BJ (cell line): Measurements from ENCODE around the gene MBLAC1. TPM values are rescaled to one million over a fixed set of nuclear protein-coding genes. Genes with fewer than 3 reads are reported as not detected.

Experiments
- CTCF ChIA-PET: fragments of 350-600 bp; formaldehyde crosslinking; extraction: SDS; loops from one replicate; lab custom pipeline; 2021; ENCODE audit warnings: antibody characterized with exemption, inconsistent platforms; lab: Yijun Ruan, JAX
- POLR2A ChIA-PET: fragments of 300-600 bp; sonication (Branson Sonifier 250); formaldehyde crosslinking; extraction: SDS; loops from one replicate; lab custom pipeline; 2021; ENCODE audit warnings: antibody characterized with exemption; lab: Charles Lee
- DNase-seq: peaks from one replicate; pipeline ENCODE4 v3.0.0-alpha.2; 2011; ENCODE audit warnings: low read depth
- H3K27me3 ChIP-seq: 2 replicates; pipeline ENCODE4 v1.6.0; 2011; ENCODE audit warnings: low read length; ENCODE audit not compliant: control insufficient read depth, insufficient read depth
- H3K36me3 ChIP-seq: 2 replicates; pipeline ENCODE4 v1.5.1; 2011; ENCODE audit warnings: low read length; ENCODE audit not compliant: control insufficient read depth, insufficient read depth
- H3K4me3 ChIP-seq: 2 replicates; pipeline ENCODE4 v1.5.1; 2011; ENCODE audit warnings: low read depth, mild to moderate bottlenecking, control low read depth, low read length
- polyA plus RNA-seq: library from polyadenylated mRNA; depleted of rRNA; stranded (reverse); fragments of >200 nt; gene quantifications from 2 replicates; pipeline ENCODE4 v1.2.3, GENCODE V29; 2011; rRNA removed
- small RNA-seq: library from RNA; depleted of rRNA; stranded (forward); fragments of <200 nt; gene quantifications from one replicate; pipeline ENCODE3, GENCODE V24; 2012; ENCODE audit warnings: low replicate concordance, low read depth; ENCODE audit not compliant: insufficient read length
- TF ChIP-seq, protein P1 (sequence below): IDR thresholded peaks from 2 replicates; pipeline ENCODE4 v1.5.1; 2011; ENCODE audit warnings: low read depth, mild to moderate bottlenecking, control low read depth, inconsistent platforms, low read length, moderate library complexity; ENCODE audit not compliant: insufficient read depth

Gene MBLAC1
- polyA plus RNA-seq, 1 experiment: 1.6 TPM

DNA sequence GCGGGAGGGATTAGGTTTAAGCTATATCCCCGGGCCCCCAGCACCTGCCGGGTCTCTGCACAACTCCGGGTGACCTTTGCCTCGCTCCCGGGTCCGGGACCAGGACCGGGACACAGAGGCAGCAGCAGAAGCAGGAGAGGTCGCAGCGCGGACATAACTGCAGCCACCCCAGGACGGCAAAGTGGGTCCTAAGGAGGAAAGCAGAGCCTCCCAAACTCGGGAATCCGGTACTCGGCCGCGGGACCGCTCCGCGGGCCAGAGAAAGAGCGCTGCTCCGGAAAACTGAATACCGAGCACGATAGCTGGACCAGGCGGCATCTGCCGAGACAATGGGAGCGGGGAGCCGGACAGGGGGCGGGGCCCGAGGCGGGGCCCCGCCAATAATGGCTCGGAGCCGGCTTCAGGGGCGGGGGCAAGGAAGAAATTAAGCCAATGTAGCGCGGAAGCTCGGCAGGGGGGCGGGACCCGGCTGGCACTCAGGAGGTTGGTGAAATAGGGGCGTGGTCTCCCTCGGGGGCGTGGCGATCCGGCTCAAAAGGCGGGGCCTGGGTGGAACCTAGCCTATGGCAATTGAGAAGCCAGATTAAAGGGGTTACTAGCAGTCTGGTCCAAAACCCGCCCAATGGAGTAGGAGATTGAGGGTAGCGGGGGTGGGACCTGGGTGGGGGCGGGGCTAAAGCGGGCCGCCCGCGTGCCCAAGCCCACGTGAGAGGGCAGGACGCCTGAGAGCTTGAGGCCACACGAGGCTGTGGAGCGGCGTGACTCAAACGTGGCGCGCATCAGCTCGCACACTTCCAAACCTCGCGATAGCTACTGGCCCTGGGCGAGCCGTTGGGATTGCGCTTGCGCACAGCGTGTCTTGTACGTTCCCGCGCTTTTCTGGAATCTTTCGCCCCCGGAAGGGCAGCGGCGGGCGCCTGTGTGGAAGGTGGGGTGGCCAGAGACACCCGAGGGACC, 50.6 kb downstream of the MBLAC1 start, which contains the start of the genes GPC2 and STAG3:
GPC2 (minus strand) TSS at position 337 of the 957 bp plus-strand sequence; CDS start at position 155, 182 bp downstream.
STAG3 (plus strand) TSS at position 874 of the 957 bp plus-strand sequence. CDS start 2,639 bp downstream, outside the sequence.
- peak; percentile 75 for DNase-seq
- CTCF ChIA-PET: interaction anchor here (0.8 to 1.4 kb wide), 4 partner anchors 9 to 44 kb away, joined by 3 to 5 read pairs (median 4); partner anchors contain the start of gene GAL3ST4
- no peaks in the 10 kb centered on the region for H3K36me3 ChIP-seq
- H3K27me3 ChIP-seq: no peaks in the 10 kb centered on the region
- peak within 1 kb of the TSS; percentile 49 for H3K4me3 ChIP-seq
- POLR2A ChIA-PET: interaction anchor here (0.5 to 1.4 kb wide), 3 partner anchors 9 to 89 kb away, joined by 3 to 15 read pairs (median 7); partner anchors contain the start of genes COPS6 and GAL3ST4
- TF ChIP-seq, protein P1, sequence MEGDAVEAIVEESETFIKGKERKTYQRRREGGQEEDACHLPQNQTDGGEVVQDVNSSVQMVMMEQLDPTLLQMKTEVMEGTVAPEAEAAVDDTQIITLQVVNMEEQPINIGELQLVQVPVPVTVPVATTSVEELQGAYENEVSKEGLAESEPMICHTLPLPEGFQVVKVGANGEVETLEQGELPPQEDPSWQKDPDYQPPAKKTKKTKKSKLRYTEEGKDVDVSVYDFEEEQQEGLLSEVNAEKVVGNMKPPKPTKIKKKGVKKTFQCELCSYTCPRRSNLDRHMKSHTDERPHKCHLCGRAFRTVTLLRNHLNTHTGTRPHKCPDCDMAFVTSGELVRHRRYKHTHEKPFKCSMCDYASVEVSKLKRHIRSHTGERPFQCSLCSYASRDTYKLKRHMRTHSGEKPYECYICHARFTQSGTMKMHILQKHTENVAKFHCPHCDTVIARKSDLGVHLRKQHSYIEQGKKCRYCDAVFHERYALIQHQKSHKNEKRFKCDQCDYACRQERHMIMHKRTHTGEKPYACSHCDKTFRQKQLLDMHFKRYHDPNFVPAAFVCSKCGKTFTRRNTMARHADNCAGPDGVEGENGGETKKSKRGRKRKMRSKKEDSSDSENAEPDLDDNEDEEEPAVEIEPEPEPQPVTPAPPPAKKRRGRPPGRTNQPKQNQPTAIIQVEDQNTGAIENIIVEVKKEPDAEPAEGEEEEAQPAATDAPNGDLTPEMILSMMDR: no peak

Small RNA genes within 50 kb of the gene (small RNA-seq; reads per million reads assigned to genes)
- 24,522 reads per million, percentile 100 among the genes with 10 or more reads in this experiment for gene MIR106B
- 23,940 reads per million, percentile 99 among the genes with 10 or more reads in this experiment for gene MIR25
- gene MIR93: 5,787 reads per million, percentile 98 among the genes with 10 or more reads in this experiment

Other genes starting within 250 kb of the MBLAC1 start
- gene OR2AE1, start 249.9 kb upstream of the MBLAC1 start, polyA plus RNA-seq: not detected in 2 replicates
- gene TRIM4, start 207.4 kb upstream of the MBLAC1 start, polyA plus RNA-seq: 18.6 and 25.4 TPM in 2 replicates
- gene GJC3, start 197.3 kb upstream of the MBLAC1 start, polyA plus RNA-seq: not detected in 2 replicates
- not detected in 2 replicates for gene AZGP1, start 150.9 kb upstream of the MBLAC1 start, polyA plus RNA-seq
- gene ZKSCAN1, start 111.4 kb upstream of the MBLAC1 start, polyA plus RNA-seq: 24.5 and 25.8 TPM in 2 replicates
- gene ZSCAN21, start 77.2 kb upstream of the MBLAC1 start, polyA plus RNA-seq: 10.3 and 10.6 TPM in 2 replicates
- 17.2 and 17.4 TPM in 2 replicates for gene ZNF3, start 45.2 kb upstream of the MBLAC1 start, polyA plus RNA-seq
- gene COPS6, start 38.0 kb upstream of the MBLAC1 start, polyA plus RNA-seq: 195 and 234 TPM in 2 replicates
- gene MCM7, start 25.6 kb upstream of the MBLAC1 start, polyA plus RNA-seq: 53.8 and 89.0 TPM in 2 replicates
- 14.3 and 15.2 TPM in 2 replicates for gene AP4M1, start 25.3 kb upstream of the MBLAC1 start, polyA plus RNA-seq
- gene TAF6, start 7.6 kb upstream of the MBLAC1 start, polyA plus RNA-seq: 18.2 and 39.5 TPM in 2 replicates
- gene CNPY4, start 7.3 kb upstream of the MBLAC1 start, polyA plus RNA-seq: 20.9 and 23.5 TPM in 2 replicates
- 125 and 193 TPM in 2 replicates for gene LAMTOR4, start 22.0 kb downstream of the MBLAC1 start, polyA plus RNA-seq
- 3.2 and 5.8 TPM in 2 replicates for gene TRAPPC14, start 31.8 kb downstream of the MBLAC1 start, polyA plus RNA-seq
- gene GAL3ST4, start 41.6 kb downstream of the MBLAC1 start, polyA plus RNA-seq: 8.1 and 12.1 TPM in 2 replicates
- 1.3 and 1.9 TPM in 2 replicates for gene GPC2, start 50.4 kb downstream of the MBLAC1 start, polyA plus RNA-seq
- gene STAG3, start 51.0 kb downstream of the MBLAC1 start, polyA plus RNA-seq: 0.44 and 0.61 TPM in 2 replicates
- not detected in 2 replicates for gene PVRIG, start 93.0 kb downstream of the MBLAC1 start, polyA plus RNA-seq
- gene SPDYE3, start 180.7 kb downstream of the MBLAC1 start, polyA plus RNA-seq: not detected in 2 replicates
- 10.6 and 25.4 TPM in 2 replicates for gene PILRB, start 231.2 kb downstream of the MBLAC1 start, polyA plus RNA-seq
- gene PILRA, start 246.5 kb downstream of the MBLAC1 start, polyA plus RNA-seq: 0.27 and 0.49 TPM in 2 replicates